A549 (cell line): ENCODE measurements around the gene CARD19.

Experiments used
- CTCF ChIP-seq: fragments of >200 bp; sonication (Bioruptor Twin); formaldehyde crosslinking; IDR thresholded peaks from 3 replicates; pipeline ENCODE4 v1.5.1; 2016
- EP300 ChIP-seq, 2 experiments: fragments of >200 bp; sonication (Bioruptor Twin); formaldehyde crosslinking; IDR thresholded peaks; 2 replicates in 1 of 2; 3 replicates in 1 of 2; pipeline ENCODE4 v1.6.1; 2016 to 2017
- JUN ChIP-seq, 2 experiments: fragments of >200 bp; sonication (Bioruptor Twin); formaldehyde crosslinking; IDR thresholded peaks; 2 replicates in 1 of 2; 3 replicates in 1 of 2; pipeline ENCODE4 v1.6.1; 2016 to 2017
- KDM1A ChIP-seq: fragments of 200-600 bp; sonication (generic); IDR thresholded peaks from 2 replicates; pipeline ENCODE4 v1.6.1; 2016; ENCODE audit warnings: low read depth, mild to moderate bottlenecking
- MAFK ChIP-seq: fragments of 450-650 bp; IDR thresholded peaks from 2 replicates; pipeline ENCODE4 v1.6.1; 2014; ENCODE audit not compliant: partially characterized antibody
- MAX ChIP-seq: IDR thresholded peaks from 2 replicates; pipeline ENCODE4 v1.6.1; 2012
- POLR2A ChIP-seq: IDR thresholded peaks from 2 replicates; pipeline ENCODE4 v1.6.1; 2012; ENCODE audit warnings: mild to moderate bottlenecking, low read length
- RARB ChIP-seq: fragments of 250-450 bp; sonication (Bioruptor Pico); IDR thresholded peaks from 2 replicates; pipeline ENCODE4 v1.8.0; 2021; ENCODE audit warnings: mild to moderate bottlenecking, moderate library complexity
- REST ChIP-seq: fragments of 200-600 bp; sonication (generic); IDR thresholded peaks from 2 replicates; pipeline ENCODE4 v1.6.1; 2016; ENCODE audit warnings: antibody characterized with exemption, mild to moderate bottlenecking, moderate library complexity

GRCh38 chr9:93149361-93149760 is 53.3 kb downstream of the CARD19 start:
- no peak for TF ChIP-seq REST
- TF ChIP-seq EP300 (IDR thresholded peaks at IDR 0.05) = no peak
- no peak for TF ChIP-seq MAFK
- TF ChIP-seq CTCF = no peak
- no peak for TF ChIP-seq POLR2A
- TF ChIP-seq MAX = no peak
- no peak for TF ChIP-seq JUN (IDR thresholded peaks at IDR 0.05)
- no peak for TF ChIP-seq RARB
- no peak for TF ChIP-seq KDM1A
